GF-D8 (cell line): ENCODE results near the gene PUDP.
"Not testable (repeated sequence)": the region's sequence is repeated elsewhere in the genome, so short reads cannot be mapped to it uniquely, and the experiment has no call there.

Experiments used
- DNase-seq: peaks from one replicate; lab custom pipeline; 2025; lab: John Stamatoyannopoulos, UW

Gene PUDP

GRCh38 chrX:7074148-7074907, 73.6 kb downstream of the PUDP start:
- no peak for DNase-seq

GRCh38 chrX:7073336-7073735, 74.6 kb downstream of the PUDP start:
- DNase-seq = no peak

- no peak for DNase-seq
Observed at GRCh38 chrX:7072856-7073255, 75.1 kb downstream of the PUDP start.

- DNase-seq = no peak
Observed at GRCh38 chrX:7071390-7071789, 76.6 kb downstream of the PUDP start.

- no peak for DNase-seq
Observed at GRCh38 chrX:7069556-7069955, 78.4 kb downstream of the PUDP start.

- no peak for DNase-seq
Observed at GRCh38 chrX:7068939-7069367, 79.0 kb downstream of the PUDP start.

GRCh38 chrX:7067256-7067655, 80.7 kb downstream of the PUDP start:
- DNase-seq = no peak

GRCh38 chrX:7065473-7065872, 82.5 kb downstream of the PUDP start:
- DNase-seq = no peak

GRCh38 chrX:7062903-7063302, 85.0 kb downstream of the PUDP start:
- no peak for DNase-seq

- DNase-seq = no peak
Observed at GRCh38 chrX:7062276-7062675, 85.7 kb downstream of the PUDP start.

- DNase-seq = no peak
Observed at GRCh38 chrX:7061429-7061828, 86.5 kb downstream of the PUDP start.

- no peak for DNase-seq
Observed at GRCh38 chrX:7060444-7060843, 87.5 kb downstream of the PUDP start.

GRCh38 chrX:7059859-7060258, 88.1 kb downstream of the PUDP start:
- DNase-seq = no peak

- no peak for DNase-seq
Observed at GRCh38 chrX:7059214-7059838, 88.6 kb downstream of the PUDP start.

- no peak for DNase-seq
Observed at GRCh38 chrX:7055386-7056137, 92.4 kb downstream of the PUDP start.

- DNase-seq = no peak
Observed at GRCh38 chrX:7054219-7055216, 93.4 kb downstream of the PUDP start.

- DNase-seq = no peak
Observed at GRCh38 chrX:7052541-7052940, 95.4 kb downstream of the PUDP start.

GRCh38 chrX:7050271-7050670, 97.7 kb downstream of the PUDP start:
- no peak for DNase-seq

- DNase-seq = no peak
Observed at GRCh38 chrX:7047951-7048350, 100.0 kb downstream of the PUDP start.

GRCh38 chrX:7045238-7045955, 102.6 kb downstream of the PUDP start:
- no peak for DNase-seq

- DNase-seq = not testable (repeated sequence)
Observed at GRCh38 chrX:7043796-7044433, 104.0 kb downstream of the PUDP start.
